ENCODE data around the gene TBL1XR1. TPM values are rescaled to one million over a fixed set of nuclear protein-coding genes. Genes with fewer than 3 reads are reported as not detected.
"Not testable (repeated sequence)": the region's sequence is repeated elsewhere in the genome, so short reads cannot be mapped to it uniquely, and the experiment has no call there.

Gene TBL1XR1
- total RNA-seq, 1 donor from 2014 or later: 124 TPM

DNA sequence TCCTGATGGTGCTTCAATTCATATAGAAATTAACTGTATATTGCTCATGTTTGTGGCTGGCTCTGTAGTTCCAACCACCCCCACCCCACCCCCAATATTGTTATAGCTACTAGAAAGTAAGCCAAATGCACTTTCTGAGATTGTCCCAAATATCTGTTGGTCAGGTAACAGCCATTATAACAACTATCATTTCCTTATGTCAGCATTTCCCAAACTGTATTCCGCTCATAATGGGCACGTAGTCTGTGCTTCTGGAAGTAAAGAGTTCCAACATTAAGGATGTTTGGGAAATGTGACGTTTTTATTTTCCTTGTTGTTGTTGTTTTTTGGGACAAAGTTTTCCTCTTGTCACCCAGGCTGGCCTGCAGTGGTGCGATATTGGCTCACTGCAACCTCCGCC lies 12.2 kb upstream of the TBL1XR1 start:
- H3K9me3 ChIP-seq (ENCODE audit: control insufficient read depth in 3 of 3, low read length in 3 of 3): no peaks in the 10 kb centered on the region
- no peaks in the 10 kb centered on the region for H3K36me3 ChIP-seq (ENCODE audit: control insufficient read depth in 3 of 3, insufficient read depth in 3 of 3, low read length in 3 of 3)
- H3K4me1 ChIP-seq (ENCODE audit: control insufficient read depth in 3 of 3, insufficient read depth in 3 of 3, low read length in 3 of 3): no peaks in the 10 kb centered on the region
- H3K9ac ChIP-seq (ENCODE audit: low read depth in 1 of 3, low read length in 3 of 3): no peak overlapping the region
- H3K27me3 ChIP-seq (ENCODE audit: control insufficient read depth in 3 of 3, insufficient read depth in 3 of 3, low read length in 3 of 3): no peaks in the 10 kb centered on the region
- H3K27ac ChIP-seq (ENCODE audit: low read depth, low read length): no peak overlapping the region
- H3K4me3 ChIP-seq (ENCODE audit: low read length in 3 of 3): no peak overlapping the region

DNA sequence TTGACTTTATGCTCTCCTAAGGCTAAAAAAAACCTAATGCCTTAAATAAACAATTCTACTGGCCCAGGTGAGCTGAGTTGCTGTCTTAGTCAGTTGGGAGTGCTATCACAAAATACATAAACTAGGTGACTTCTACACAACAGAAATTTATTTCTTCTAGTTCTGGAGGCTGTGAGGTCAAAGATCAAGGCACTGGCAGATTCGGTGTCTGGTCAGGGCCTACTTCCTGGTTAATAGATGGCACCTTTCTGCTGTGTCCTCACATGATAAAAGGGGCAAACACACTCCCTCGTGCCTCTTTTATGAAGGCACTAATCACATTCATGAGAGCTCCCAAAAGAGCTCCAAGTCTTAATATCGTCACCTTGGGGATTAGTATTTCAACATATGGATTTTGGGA lies 11.5 kb upstream of the TBL1XR1 start:
- H3K4me1 ChIP-seq (ENCODE audit: control insufficient read depth in 3 of 3, insufficient read depth in 3 of 3, low read length in 3 of 3): no peaks in the 10 kb centered on the region
- H3K4me3 ChIP-seq (ENCODE audit: low read length in 3 of 3): no peak overlapping the region
- no peak overlapping the region for H3K27ac ChIP-seq (ENCODE audit: low read depth, low read length)
- no peak overlapping the region for H3K9ac ChIP-seq (ENCODE audit: low read depth in 1 of 3, low read length in 3 of 3)
- no peaks in the 10 kb centered on the region for H3K9me3 ChIP-seq (ENCODE audit: control insufficient read depth in 3 of 3, low read length in 3 of 3)
- H3K27me3 ChIP-seq (ENCODE audit: control insufficient read depth in 3 of 3, insufficient read depth in 3 of 3, low read length in 3 of 3): no peaks in the 10 kb centered on the region
- no peaks in the 10 kb centered on the region for H3K36me3 ChIP-seq (ENCODE audit: control insufficient read depth in 3 of 3, insufficient read depth in 3 of 3, low read length in 3 of 3)

- H3K27me3 ChIP-seq (ENCODE audit: control insufficient read depth in 3 of 3, insufficient read depth in 3 of 3, low read length in 3 of 3): no peaks in the 10 kb centered on the region
- H3K36me3 ChIP-seq (ENCODE audit: control insufficient read depth in 3 of 3, insufficient read depth in 3 of 3, low read length in 3 of 3): no peaks in the 10 kb centered on the region
- no peaks in the 10 kb centered on the region for H3K4me1 ChIP-seq (ENCODE audit: control insufficient read depth in 3 of 3, insufficient read depth in 3 of 3, low read length in 3 of 3)
- H3K9ac ChIP-seq (ENCODE audit: low read depth in 1 of 3, low read length in 3 of 3): no peak overlapping the region
- no peaks in the 10 kb centered on the region for H3K9me3 ChIP-seq (ENCODE audit: control insufficient read depth in 3 of 3, low read length in 3 of 3)
- no peak overlapping the region for H3K27ac ChIP-seq (ENCODE audit: low read depth, low read length)
- H3K4me3 ChIP-seq (ENCODE audit: low read length in 3 of 3): no peak overlapping the region
These were observed 10.9 kb upstream of the TBL1XR1 start for GRCh38 chr3:177208223-177208622.

- Histone ChIP-seq H3K27me3 (ENCODE audit: control insufficient read depth in 3 of 3, insufficient read depth in 3 of 3, low read length in 3 of 3) (no peaks in the 10 kb centered on the region), H3K27ac (ENCODE audit: low read depth, low read length) (no peak overlapping the region), H3K4me3 (ENCODE audit: low read length in 3 of 3) (no peak overlapping the region), H3K36me3 (ENCODE audit: control insufficient read depth in 3 of 3, insufficient read depth in 3 of 3, low read length in 3 of 3) (no peaks in the 10 kb centered on the region), H3K9me3 (ENCODE audit: control insufficient read depth in 3 of 3, low read length in 3 of 3) (no peaks in the 10 kb centered on the region), H3K4me1 (ENCODE audit: control insufficient read depth in 3 of 3, insufficient read depth in 3 of 3, low read length in 3 of 3) (no peaks in the 10 kb centered on the region), H3K9ac (ENCODE audit: low read depth in 1 of 3, low read length in 3 of 3) (no peak overlapping the region)
These were observed 9.7 kb upstream of the TBL1XR1 start for GRCh38 chr3:177206936-177207335.

GRCh38 chr3:177203689-177204395 lies 6.6 kb upstream of the TBL1XR1 start:
- no peaks in the 10 kb centered on the region for H3K36me3 ChIP-seq (ENCODE audit: control insufficient read depth in 3 of 3, insufficient read depth in 3 of 3, low read length in 3 of 3)
- no peak overlapping the region for H3K27ac ChIP-seq (ENCODE audit: low read depth, low read length)
- peaks cover 1 to 2% (median 2%) of the 10 kb centered on the region in 3 donors for H3K4me1 ChIP-seq (ENCODE audit: control insufficient read depth in 3 of 3, insufficient read depth in 3 of 3, low read length in 3 of 3)
- H3K4me3 ChIP-seq (ENCODE audit: low read length in 3 of 3): no peak overlapping the region
- no peaks in the 10 kb centered on the region for H3K9me3 ChIP-seq (ENCODE audit: control insufficient read depth in 3 of 3, low read length in 3 of 3)
- H3K9ac ChIP-seq (ENCODE audit: low read depth in 1 of 3, low read length in 3 of 3): no peak overlapping the region
- no peaks in the 10 kb centered on the region for H3K27me3 ChIP-seq (ENCODE audit: control insufficient read depth in 3 of 3, insufficient read depth in 3 of 3, low read length in 3 of 3)

- not testable (repeated sequence) for H3K36me3 ChIP-seq (ENCODE audit: control insufficient read depth in 3 of 3, insufficient read depth in 3 of 3, low read length in 3 of 3); H3K27ac ChIP-seq (ENCODE audit: low read depth, low read length); H3K4me3 ChIP-seq (ENCODE audit: low read length in 3 of 3); H3K9me3 ChIP-seq (ENCODE audit: control insufficient read depth in 3 of 3, low read length in 3 of 3); H3K27me3 ChIP-seq (ENCODE audit: control insufficient read depth in 3 of 3, insufficient read depth in 3 of 3, low read length in 3 of 3); H3K9ac ChIP-seq (ENCODE audit: low read depth in 1 of 3, low read length in 3 of 3)
- peaks cover 8 to 10% (median 10%) of the 10 kb centered on the region in 3 donors for H3K4me1 ChIP-seq (ENCODE audit: control insufficient read depth in 3 of 3, insufficient read depth in 3 of 3, low read length in 3 of 3)
These were observed 5.7 kb upstream of the TBL1XR1 start for GRCh38 chr3:177203016-177203415.

GRCh38 chr3:177201700-177202397 lies 4.6 kb upstream of the TBL1XR1 start:
- Histone ChIP-seq H3K9ac (ENCODE audit: low read depth in 1 of 3, low read length in 3 of 3) (no peak overlapping the region), H3K27ac (ENCODE audit: low read depth, low read length) (no peak overlapping the region), H3K36me3 (ENCODE audit: control insufficient read depth in 3 of 3, insufficient read depth in 3 of 3, low read length in 3 of 3) (no peaks in the 10 kb centered on the region), H3K9me3 (ENCODE audit: control insufficient read depth in 3 of 3, low read length in 3 of 3) (no peaks in the 10 kb centered on the region), H3K4me3 (ENCODE audit: low read length in 3 of 3) (no peak overlapping the region), H3K27me3 (ENCODE audit: control insufficient read depth in 3 of 3, insufficient read depth in 3 of 3, low read length in 3 of 3) (no peaks in the 10 kb centered on the region), H3K4me1 (ENCODE audit: control insufficient read depth in 3 of 3, insufficient read depth in 3 of 3, low read length in 3 of 3) (peaks cover 9 to 12% (median 11%) of the 10 kb centered on the region in 3 donors)

DNA sequence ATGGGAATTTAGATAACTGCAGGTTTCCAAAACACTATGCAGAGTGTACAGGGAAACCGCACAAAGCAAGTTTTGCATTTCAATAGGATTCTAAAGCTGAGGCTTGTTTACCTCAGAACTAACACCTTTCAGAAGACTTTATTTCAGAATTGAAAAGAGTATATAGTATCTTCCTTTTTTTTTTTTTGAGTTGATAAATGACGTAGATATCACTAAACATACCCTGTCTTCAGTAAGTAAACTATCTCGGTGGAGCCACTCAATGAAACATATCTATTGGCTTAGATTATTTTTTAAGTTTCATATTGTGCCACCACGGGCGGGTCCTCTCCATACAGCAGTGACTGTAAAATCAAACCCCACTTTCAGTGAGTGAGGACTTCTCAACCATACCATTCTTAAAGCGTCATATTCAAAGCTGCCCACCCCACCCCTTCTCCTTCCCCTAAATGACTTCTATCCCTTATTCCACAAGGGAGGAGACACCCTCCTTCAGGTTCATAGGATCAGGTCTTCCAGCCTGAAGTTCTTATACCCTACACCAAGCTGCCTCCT lies 2.0 kb upstream of the TBL1XR1 start:
- H3K4me3 ChIP-seq (ENCODE audit: low read length in 3 of 3): no peak overlapping the region
- peak overlapping the region in 1 of 3 donors; percentile 4 for H3K9ac ChIP-seq (ENCODE audit: low read depth in 1 of 3, low read length in 3 of 3)
- peak overlapping the region; percentile 89 for H3K27ac ChIP-seq (ENCODE audit: low read depth, low read length)
- H3K4me1 ChIP-seq (ENCODE audit: control insufficient read depth in 3 of 3, insufficient read depth in 3 of 3, low read length in 3 of 3): peaks cover 12 to 17% (median 16%) of the 10 kb centered on the region in 3 donors
- no peaks in the 10 kb centered on the region for H3K36me3 ChIP-seq (ENCODE audit: control insufficient read depth in 3 of 3, insufficient read depth in 3 of 3, low read length in 3 of 3)
- no peaks in the 10 kb centered on the region for H3K9me3 ChIP-seq (ENCODE audit: control insufficient read depth in 3 of 3, low read length in 3 of 3)
- no peaks in the 10 kb centered on the region for H3K27me3 ChIP-seq (ENCODE audit: control insufficient read depth in 3 of 3, insufficient read depth in 3 of 3, low read length in 3 of 3)

DNA sequence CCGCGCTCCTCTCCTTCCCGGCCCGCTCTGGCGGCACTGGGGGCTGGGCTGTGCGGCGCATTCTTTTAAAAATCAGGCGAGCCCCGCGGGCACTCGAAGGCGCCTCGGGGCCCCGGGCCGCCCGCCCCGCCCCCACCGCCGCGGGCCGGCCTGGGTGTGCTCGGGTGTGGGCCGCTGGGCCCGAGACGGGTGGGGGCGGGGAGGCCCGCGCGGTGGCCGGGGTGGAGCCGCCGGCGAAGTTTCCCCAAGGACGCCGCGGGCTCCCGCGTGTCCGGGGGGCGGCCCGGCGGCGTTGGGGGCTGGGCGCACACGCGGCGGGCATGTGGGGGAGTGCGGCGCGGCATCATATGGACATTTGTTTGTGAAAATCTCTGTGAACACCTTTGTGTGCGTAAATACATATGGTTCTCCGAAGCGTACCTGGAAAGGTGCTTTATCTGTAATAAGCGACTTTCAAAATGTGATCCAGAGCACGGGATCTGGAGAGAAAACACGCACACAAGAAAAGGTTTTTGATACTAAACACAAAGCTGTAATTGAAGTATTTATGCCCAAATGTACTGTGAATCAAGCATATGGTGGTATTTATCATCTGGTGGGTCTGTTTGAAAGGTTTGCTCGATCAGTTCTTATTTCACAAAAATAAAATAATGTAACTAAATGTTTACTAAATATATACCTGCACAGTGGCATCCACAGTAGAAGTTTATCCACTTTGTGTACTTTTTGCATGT lies 612 bp upstream of the TBL1XR1 start:
- no peaks in the 10 kb centered on the region for H3K9me3 ChIP-seq (ENCODE audit: control insufficient read depth in 3 of 3, low read length in 3 of 3)
- peaks cover 16 to 21% (median 17%) of the 10 kb centered on the region in 3 donors for H3K4me1 ChIP-seq (ENCODE audit: control insufficient read depth in 3 of 3, insufficient read depth in 3 of 3, low read length in 3 of 3)
- H3K27me3 ChIP-seq (ENCODE audit: control insufficient read depth in 3 of 3, insufficient read depth in 3 of 3, low read length in 3 of 3): no peaks in the 10 kb centered on the region
- H3K9ac ChIP-seq (ENCODE audit: low read depth in 1 of 3, low read length in 3 of 3): peak overlapping the region; percentile 73 to 88 (median 82)
- H3K27ac ChIP-seq (ENCODE audit: low read depth, low read length): peak overlapping the region; percentile 89
- no peaks in the 10 kb centered on the region for H3K36me3 ChIP-seq (ENCODE audit: control insufficient read depth in 3 of 3, insufficient read depth in 3 of 3, low read length in 3 of 3)
- H3K4me3 ChIP-seq (ENCODE audit: low read length in 3 of 3): peak overlapping the region; percentile 68 to 74 (median 73)

Measured in skeletal muscle tissue (tissue), 4 donors.